Keratinocyte (primary cell): Measurements from ENCODE around the gene MTMR3. TPM values are rescaled to one million over a fixed set of nuclear protein-coding genes. Genes with fewer than 3 reads are reported as not detected.

Experiments
- DNase-seq: peaks from one replicate; pipeline ENCODE4 v3.0.0-alpha.2; 2011; ENCODE audit warnings: low read depth, missing footprints, low spot score
- FAIRE-seq: peaks from 2 replicates; lab custom pipeline; 2011; peaks lifted over from hg19 to GRCh38; lab: Jason Lieb, UNC
- H2AFZ ChIP-seq: 2 replicates; pipeline ENCODE4 v1.6.0; 2012; ENCODE audit warnings: low read length, control low read depth, inconsistent platforms; ENCODE audit not compliant: control insufficient read depth
- H3K27ac ChIP-seq: 2 replicates; pipeline ENCODE4 v1.5.1; 2011; ENCODE audit warnings: low read length; ENCODE audit not compliant: control insufficient read depth, insufficient read depth
- H3K27me3 ChIP-seq: 3 replicates; pipeline ENCODE4 v1.6.0; 2011; ENCODE audit warnings: low read length; ENCODE audit not compliant: control insufficient read depth, insufficient read depth; ENCODE audit errors: extremely low read depth
- H3K36me3 ChIP-seq, 2 experiments: 2 replicates in 1 of 2; 3 replicates in 1 of 2; pipeline ENCODE4 v1.5.1; 2011; ENCODE audit warnings: low read length in 2 of 2, mild to moderate bottlenecking in 1 of 2; ENCODE audit not compliant: control insufficient read depth in 2 of 2, insufficient read depth in 2 of 2; ENCODE audit errors: extremely low read depth in 1 of 2
- H3K4me1 ChIP-seq: 3 replicates; pipeline ENCODE4 v1.5.1; 2011; ENCODE audit warnings: low read length; ENCODE audit not compliant: control insufficient read depth, insufficient read depth; ENCODE audit errors: extremely low read depth
- H3K4me2 ChIP-seq: 3 replicates; pipeline ENCODE4 v1.6.0; 2011; ENCODE audit warnings: low read depth, low read length; ENCODE audit not compliant: control insufficient read depth, insufficient read depth; ENCODE audit errors: extremely low read depth
- H3K4me3 ChIP-seq, 3 experiments: fragments of 200-600 bp in 1 of 3; sonication (generic) in 1 of 3; 2 replicates in 2 of 3; 3 replicates in 1 of 3; pipeline ENCODE4 v1.5.1; 2011 to 2016; ENCODE audit warnings: low read length in 3 of 3, mild to moderate bottlenecking in 3 of 3, control low read depth in 2 of 3, inconsistent platforms in 1 of 3, low read depth in 1 of 3, mixed read lengths in 1 of 3, mixed run types in 1 of 3, moderate library complexity in 1 of 3; ENCODE audit not compliant: control insufficient read depth in 2 of 3, insufficient read depth in 2 of 3; ENCODE audit errors: extremely low read depth in 1 of 3
- H3K79me2 ChIP-seq: 2 replicates; pipeline ENCODE4 v1.6.0; 2012; ENCODE audit warnings: low read length; ENCODE audit not compliant: control insufficient read depth, insufficient read depth
- H3K9ac ChIP-seq: 3 replicates; pipeline ENCODE4 v1.6.0; 2011; ENCODE audit warnings: low read length; ENCODE audit not compliant: control insufficient read depth, insufficient read depth; ENCODE audit errors: extremely low read depth
- H3K9me1 ChIP-seq: 3 replicates; pipeline ENCODE4 v1.6.0; 2011; ENCODE audit warnings: low read length; ENCODE audit not compliant: control insufficient read depth, insufficient read depth; ENCODE audit errors: extremely low read depth
- H3K9me3 ChIP-seq: 2 replicates; pipeline ENCODE4 v1.5.1; 2012; ENCODE audit warnings: low read depth, low read length; ENCODE audit not compliant: control insufficient read depth
- H4K20me1 ChIP-seq: 3 replicates; pipeline ENCODE4 v1.6.0; 2011; ENCODE audit warnings: low read length; ENCODE audit not compliant: control insufficient read depth, insufficient read depth; ENCODE audit errors: extremely low read depth
- CTCF ChIP-seq, 3 experiments: IDR thresholded peaks in 1 of 3; conservative IDR thresholded peaks in 1 of 3; optimal IDR thresholded peaks in 1 of 3; 2 replicates in 2 of 3; 3 replicates in 1 of 3; pipeline versions ENCODE3 to v1.5.1; 2011; ENCODE audit warnings: low read length in 3 of 3, mild to moderate bottlenecking in 3 of 3, moderate library complexity in 2 of 3, control low read depth in 1 of 3, inconsistent platforms in 1 of 3; ENCODE audit not compliant: insufficient read depth in 2 of 3; ENCODE audit errors: extremely low read depth in 1 of 3
- EZH2 ChIP-seq: IDR thresholded peaks from one replicate; pipeline ENCODE4 v1.6.1; 2012; ENCODE audit warnings: inconsistent platforms, mild to moderate bottlenecking, low read length, moderate library complexity
- dilution Hi-C: fragments of 300-500 bp; cut with MboI; formaldehyde crosslinking; loops from one replicate; pipeline ENCODE4 v1.7.0; 2020; ENCODE audit warnings: low sequenced_read_pairs; ENCODE audit not compliant: extremely low pct_ligation_motif_present
- polyA plus RNA-seq, 5 experiments: library from polyadenylated mRNA; depleted of rRNA in 3 of 5; stranded (reverse) in 3 of 5; stranded (forward) in 1 of 5; unstranded in 1 of 5; fragments of >200 nt; gene quantifications; 1 replicate in 1 of 5; 2 replicates in 3 of 5; 3 replicates in 1 of 5; pipeline versions ENCODE4 v1.2.1 to v1.2.3, GENCODE V29; 2011 to 2012; ENCODE audit warnings: missing spikeins in 2 of 5, low read depth in 1 of 5, low replicate concordance in 1 of 5

The MTMR3 gene
- polyA plus RNA-seq, 1 donor (not counting 4 experiments of a cell fraction or from before 2014, with no cell fraction given): 16.5 TPM

GRCh38 chr22:29912141-29912540 is 29.2 kb downstream of the MTMR3 start:
- no peak for DNase-seq
- no peaks in the 10 kb centered on the region for H3K36me3 ChIP-seq
- H3K27me3 ChIP-seq: no peaks in the 10 kb centered on the region
- no peak for FAIRE-seq
- dilution Hi-C loops: no loop called here
- peaks cover 3% of the 10 kb centered on the region for H3K9me1 ChIP-seq
- H2AFZ ChIP-seq: no peak overlapping the region
- no peaks in the 10 kb centered on the region for H3K9me3 ChIP-seq
- H4K20me1 ChIP-seq: no peaks in the 10 kb centered on the region
- no peak overlapping the region for H3K9ac ChIP-seq
- H3K4me3 ChIP-seq: no peak overlapping the region
- peaks cover 37% of the 10 kb centered on the region for H3K4me1 ChIP-seq
- TF ChIP-seq CTCF (optimal IDR thresholded peaks at IDR 0.05 in 1 of 3, IDR thresholded peaks at IDR 0.05 in 1 of 3, conservative IDR thresholded peaks at IDR 0.05 in 1 of 3; ENCODE audit: extremely low read depth in 1 of 3, insufficient read depth in 2 of 3, low read length in 3 of 3) (no peak), EZH2 (no peak)
- peaks cover 70% of the 10 kb centered on the region for H3K79me2 ChIP-seq
- H3K4me2 ChIP-seq: no peak overlapping the region
- no peak overlapping the region for H3K27ac ChIP-seq

- no peak overlapping the region for H3K27ac ChIP-seq
- dilution Hi-C loops: no loop called here
- FAIRE-seq: no peak
- H3K4me2 ChIP-seq: no peak overlapping the region
- H3K79me2 ChIP-seq: peaks cover 77% of the 10 kb centered on the region
- H3K9me1 ChIP-seq: peaks cover 3% of the 10 kb centered on the region
- no peak overlapping the region for H3K4me3 ChIP-seq
- no peak overlapping the region for H2AFZ ChIP-seq
- H3K36me3 ChIP-seq: no peaks in the 10 kb centered on the region
- no peaks in the 10 kb centered on the region for H4K20me1 ChIP-seq
- H3K4me1 ChIP-seq: peaks cover 30% of the 10 kb centered on the region
- H3K27me3 ChIP-seq: no peaks in the 10 kb centered on the region
- H3K9ac ChIP-seq: no peak overlapping the region
- no peak for DNase-seq
- TF ChIP-seq CTCF (optimal IDR thresholded peaks at IDR 0.05 in 1 of 3, IDR thresholded peaks at IDR 0.05 in 1 of 3, conservative IDR thresholded peaks at IDR 0.05 in 1 of 3; ENCODE audit: extremely low read depth in 1 of 3, insufficient read depth in 2 of 3, low read length in 3 of 3) (no peak), EZH2 (no peak)
- H3K9me3 ChIP-seq: no peaks in the 10 kb centered on the region
Observed at GRCh38 chr22:29912605-29913398, 29.8 kb downstream of the MTMR3 start.
